ENCODE data around the gene GAS7.

DNA sequence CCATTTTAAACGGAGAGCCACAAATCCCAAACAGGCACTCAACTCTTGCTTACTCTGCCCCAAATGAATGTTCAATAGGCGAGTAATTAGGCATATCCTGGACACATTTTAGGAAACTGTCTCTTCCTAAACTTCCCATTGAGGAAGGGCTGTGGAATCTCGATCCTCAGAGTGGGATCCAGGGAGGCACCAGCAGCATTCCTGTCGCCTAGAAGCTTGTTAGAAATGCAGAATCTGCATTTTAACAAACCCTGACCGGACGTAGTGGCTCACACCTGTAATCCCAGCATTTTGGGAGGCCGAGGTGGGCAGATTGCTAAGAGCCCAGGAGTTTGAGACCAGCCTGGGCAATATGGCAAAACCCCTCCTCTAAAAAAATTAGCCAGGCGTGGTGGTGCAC lies 95.6 kb downstream of the GAS7 start:
- TF ChIP-seq, protein P1, sequence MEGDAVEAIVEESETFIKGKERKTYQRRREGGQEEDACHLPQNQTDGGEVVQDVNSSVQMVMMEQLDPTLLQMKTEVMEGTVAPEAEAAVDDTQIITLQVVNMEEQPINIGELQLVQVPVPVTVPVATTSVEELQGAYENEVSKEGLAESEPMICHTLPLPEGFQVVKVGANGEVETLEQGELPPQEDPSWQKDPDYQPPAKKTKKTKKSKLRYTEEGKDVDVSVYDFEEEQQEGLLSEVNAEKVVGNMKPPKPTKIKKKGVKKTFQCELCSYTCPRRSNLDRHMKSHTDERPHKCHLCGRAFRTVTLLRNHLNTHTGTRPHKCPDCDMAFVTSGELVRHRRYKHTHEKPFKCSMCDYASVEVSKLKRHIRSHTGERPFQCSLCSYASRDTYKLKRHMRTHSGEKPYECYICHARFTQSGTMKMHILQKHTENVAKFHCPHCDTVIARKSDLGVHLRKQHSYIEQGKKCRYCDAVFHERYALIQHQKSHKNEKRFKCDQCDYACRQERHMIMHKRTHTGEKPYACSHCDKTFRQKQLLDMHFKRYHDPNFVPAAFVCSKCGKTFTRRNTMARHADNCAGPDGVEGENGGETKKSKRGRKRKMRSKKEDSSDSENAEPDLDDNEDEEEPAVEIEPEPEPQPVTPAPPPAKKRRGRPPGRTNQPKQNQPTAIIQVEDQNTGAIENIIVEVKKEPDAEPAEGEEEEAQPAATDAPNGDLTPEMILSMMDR (IDR thresholded peaks at IDR 0.05) = no peak
- no peak for TF ChIP-seq EP300 (IDR thresholded peaks at IDR 0.05)
- TF ChIP-seq POLR2A (IDR thresholded peaks at IDR 0.05) = no peak

Measured in tibial nerve (tissue), 4 donors.